HG02642 (cell line): ENCODE measurements around the gene ADGRL1.

Experiments used
- ATAC-seq: cut with Tn5 transposase; IDR thresholded peaks from one replicate; pipeline ENCODE4 v1.9.1; 2021; ENCODE audit warnings: mild to moderate bottlenecking; ENCODE audit not compliant: unreplicated experiment, poor library complexity

Gene ADGRL1

GRCh38 chr19:14164724-14165493, 41.1 kb downstream of the ADGRL1 start:
- no peak for ATAC-seq

GRCh38 chr19:14164082-14164481, 41.9 kb downstream of the ADGRL1 start:
- ATAC-seq, result no peak

GRCh38 chr19:14162871-14163297, 43.1 kb downstream of the ADGRL1 start:
- ATAC-seq, result no peak

GRCh38 chr19:14161305-14161704, 44.7 kb downstream of the ADGRL1 start:
- no peak for ATAC-seq

- ATAC-seq, result no peak
Measured at GRCh38 chr19:14160017-14160703, 45.8 kb downstream of the ADGRL1 start.

GRCh38 chr19:14159059-14159458, 46.9 kb downstream of the ADGRL1 start:
- no peak for ATAC-seq

- ATAC-seq, result no peak
Measured at GRCh38 chr19:14158276-14159023, 47.5 kb downstream of the ADGRL1 start.

GRCh38 chr19:14156971-14157717, 48.8 kb downstream of the ADGRL1 start:
- ATAC-seq, result no peak

GRCh38 chr19:14156122-14156521, 49.8 kb downstream of the ADGRL1 start:
- no peak for ATAC-seq

- no peak for ATAC-seq
Measured at GRCh38 chr19:14155371-14155770, 50.6 kb downstream of the ADGRL1 start.

GRCh38 chr19:14152713-14153112, 53.3 kb downstream of the ADGRL1 start:
- no peak for ATAC-seq

GRCh38 chr19:14150770-14151661, 55.0 kb downstream of the ADGRL1 start:
- ATAC-seq, result no peak

GRCh38 chr19:14150041-14150769, 55.8 kb downstream of the ADGRL1 start:
- no peak for ATAC-seq

GRCh38 chr19:14149509-14149994, 56.4 kb downstream of the ADGRL1 start:
- ATAC-seq, result no peak

- no peak for ATAC-seq
Measured at GRCh38 chr19:14148751-14149410, 57.1 kb downstream of the ADGRL1 start.

- no peak for ATAC-seq
Measured at GRCh38 chr19:14147797-14148605, 58.0 kb downstream of the ADGRL1 start.

GRCh38 chr19:14146789-14147216, 59.2 kb downstream of the ADGRL1 start:
- no peak for ATAC-seq
